Osteocyte (in vitro differentiated cells): ENCODE measurements around the gene CBLIF. TPM values are rescaled to one million over a fixed set of nuclear protein-coding genes. Genes with fewer than 3 reads are reported as not detected.

Source experiments
- DNase-seq: peaks from one replicate; pipeline ENCODE4 v3.0.0; 2021; ENCODE audit warnings: mixed read lengths; ENCODE audit not compliant: unreplicated experiment; ENCODE audit errors: extremely low spot score
- H3K27ac Mint-ChIP-seq: one replicate; pipeline ENCODE4 v1.8.0; 2021; ENCODE audit warnings: mild to moderate bottlenecking, mixed read lengths; ENCODE audit not compliant: unreplicated experiment
- H3K27me3 Mint-ChIP-seq: one replicate; pipeline ENCODE4 v1.8.0; 2021; ENCODE audit warnings: mixed read lengths; ENCODE audit not compliant: unreplicated experiment
- H3K36me3 Mint-ChIP-seq: one replicate; pipeline ENCODE4 v1.8.0; 2021; ENCODE audit warnings: mixed read lengths; ENCODE audit not compliant: unreplicated experiment
- H3K4me1 Mint-ChIP-seq: one replicate; pipeline ENCODE4 v1.8.0; 2021; ENCODE audit warnings: mixed read lengths; ENCODE audit not compliant: unreplicated experiment
- H3K4me3 Mint-ChIP-seq: one replicate; pipeline ENCODE4 v1.8.0; 2021; ENCODE audit warnings: mild to moderate bottlenecking, moderate library complexity, mixed read lengths; ENCODE audit not compliant: unreplicated experiment
- H3K9me3 Mint-ChIP-seq: one replicate; pipeline ENCODE4 v1.8.0; 2021; ENCODE audit warnings: mixed read lengths; ENCODE audit not compliant: unreplicated experiment
- total RNA-seq: library from RNA; stranded (reverse); gene quantifications from 2 replicates; pipeline ENCODE4 v1.2.1, GENCODE V29; 2021
- TF ChIP-seq, protein P1 (sequence below): fragments of 200-600 bp; sonication (generic); IDR thresholded peaks from 2 replicates; pipeline ENCODE4 v1.5.0; 2021; ENCODE audit warnings: antibody characterized with exemption, mild to moderate bottlenecking, moderate library complexity

Gene CBLIF
- total RNA-seq, 1 donor from 2014 or later: not detected

DNA sequence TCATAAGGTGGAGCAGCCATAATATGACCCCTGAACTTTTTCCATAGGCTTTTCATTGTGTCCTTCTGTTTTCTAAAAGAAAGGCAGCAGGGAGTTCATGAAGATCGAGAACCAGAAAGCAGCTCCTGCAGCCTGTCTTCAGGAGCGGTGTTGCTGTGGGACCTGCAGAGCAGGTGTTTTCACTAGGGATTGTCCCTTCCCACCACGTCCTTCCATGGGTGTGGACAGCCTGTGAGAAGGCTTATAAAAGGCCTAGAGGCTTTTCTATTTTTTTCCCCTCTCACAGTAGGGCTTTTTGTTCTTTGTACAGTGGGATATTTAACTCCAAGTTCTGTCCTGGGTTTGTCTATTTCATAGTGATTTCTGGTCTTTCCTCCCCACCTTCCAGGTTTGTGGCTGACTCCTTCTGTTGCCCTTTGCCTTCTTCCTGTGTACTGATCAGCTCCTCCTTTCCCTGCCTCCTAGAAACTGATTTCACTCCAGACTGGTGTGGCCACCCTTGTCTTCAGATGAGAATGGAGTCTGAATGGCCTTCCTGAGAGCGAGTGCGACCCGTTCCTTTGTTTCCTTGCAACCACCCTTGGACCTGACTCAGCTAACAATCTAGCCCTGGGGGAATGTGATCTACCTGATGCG lies 44.8 kb downstream of the CBLIF start:
- TF ChIP-seq, protein P1, sequence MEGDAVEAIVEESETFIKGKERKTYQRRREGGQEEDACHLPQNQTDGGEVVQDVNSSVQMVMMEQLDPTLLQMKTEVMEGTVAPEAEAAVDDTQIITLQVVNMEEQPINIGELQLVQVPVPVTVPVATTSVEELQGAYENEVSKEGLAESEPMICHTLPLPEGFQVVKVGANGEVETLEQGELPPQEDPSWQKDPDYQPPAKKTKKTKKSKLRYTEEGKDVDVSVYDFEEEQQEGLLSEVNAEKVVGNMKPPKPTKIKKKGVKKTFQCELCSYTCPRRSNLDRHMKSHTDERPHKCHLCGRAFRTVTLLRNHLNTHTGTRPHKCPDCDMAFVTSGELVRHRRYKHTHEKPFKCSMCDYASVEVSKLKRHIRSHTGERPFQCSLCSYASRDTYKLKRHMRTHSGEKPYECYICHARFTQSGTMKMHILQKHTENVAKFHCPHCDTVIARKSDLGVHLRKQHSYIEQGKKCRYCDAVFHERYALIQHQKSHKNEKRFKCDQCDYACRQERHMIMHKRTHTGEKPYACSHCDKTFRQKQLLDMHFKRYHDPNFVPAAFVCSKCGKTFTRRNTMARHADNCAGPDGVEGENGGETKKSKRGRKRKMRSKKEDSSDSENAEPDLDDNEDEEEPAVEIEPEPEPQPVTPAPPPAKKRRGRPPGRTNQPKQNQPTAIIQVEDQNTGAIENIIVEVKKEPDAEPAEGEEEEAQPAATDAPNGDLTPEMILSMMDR: no peak
- Mint-ChIP-seq H3K27ac (no peak overlapping the region), H3K9me3 (no peaks in the 10 kb centered on the region), H3K36me3 (peaks cover 21% of the 10 kb centered on the region), H3K4me1 (peaks cover 3% of the 10 kb centered on the region), H3K4me3 (no peak overlapping the region), H3K27me3 (no peaks in the 10 kb centered on the region)
- DNase-seq: no peak

DNA sequence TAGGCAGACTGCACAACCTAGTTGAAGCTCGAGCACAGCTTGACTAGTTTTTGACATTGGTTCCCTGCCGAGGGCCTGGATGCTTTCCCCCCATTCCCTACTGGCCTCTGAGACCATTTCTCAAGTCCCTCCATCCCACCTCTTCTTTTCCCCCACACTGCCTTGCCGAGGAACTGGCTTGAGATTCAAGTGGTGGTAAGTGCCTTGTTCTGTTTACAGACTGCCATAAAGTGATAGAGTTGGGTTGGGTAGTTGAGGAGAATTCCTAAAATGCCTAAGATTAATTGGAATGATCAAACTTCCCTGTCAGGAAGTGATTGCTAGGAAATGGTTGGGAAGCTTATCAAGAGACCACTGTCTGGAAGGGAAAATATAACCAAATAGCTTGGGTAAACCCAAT lies 50.9 kb downstream of the CBLIF start:
- Mint-ChIP-seq H3K27me3 (no peaks in the 10 kb centered on the region), H3K36me3 (peaks cover 45% of the 10 kb centered on the region), H3K4me1 (no peaks in the 10 kb centered on the region), H3K27ac (no peak overlapping the region), H3K9me3 (no peaks in the 10 kb centered on the region), H3K4me3 (no peak overlapping the region)
- DNase-seq: no peak
- TF ChIP-seq, protein P1: no peak

DNA sequence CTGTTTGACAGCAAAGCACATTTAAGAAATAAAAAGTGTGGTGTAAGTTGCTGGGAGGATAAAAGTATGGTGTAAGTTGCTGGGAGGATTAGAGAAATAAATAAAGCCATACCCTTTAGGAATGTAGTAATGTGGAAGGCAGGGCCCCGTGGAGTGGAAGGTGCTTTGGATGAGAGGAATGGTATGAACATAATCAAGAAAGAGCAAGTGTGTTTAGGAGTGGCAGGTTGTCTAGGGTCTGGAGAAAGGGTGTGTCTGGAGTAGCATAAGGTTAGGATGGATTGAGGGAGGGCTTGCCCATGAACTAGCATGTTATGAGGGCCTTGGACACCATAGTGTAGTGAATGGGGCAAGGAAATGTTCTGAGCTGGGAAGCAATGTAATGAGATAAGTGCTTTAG lies 52.8 kb downstream of the CBLIF start:
- peaks cover 45% of the 10 kb centered on the region for H3K36me3 Mint-ChIP-seq

DNA sequence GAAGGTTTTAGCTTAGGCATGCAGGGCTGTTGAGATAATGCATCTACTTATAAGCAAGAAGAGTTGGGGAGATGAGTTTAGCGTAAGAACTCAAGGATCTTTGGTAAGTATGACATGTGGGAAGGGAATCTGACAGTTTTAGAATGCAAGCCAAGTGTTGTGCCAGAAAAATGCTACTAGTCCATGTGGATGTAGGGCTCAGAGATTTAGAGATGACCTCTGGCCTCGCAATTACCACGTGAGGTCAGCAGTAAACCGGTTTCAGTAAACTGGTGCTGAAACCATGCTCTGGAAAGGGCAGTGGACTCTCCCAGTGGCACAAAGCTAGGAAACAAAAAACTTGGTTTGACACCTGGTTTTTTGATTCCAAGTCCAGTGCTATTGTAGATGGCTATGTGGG lies 53.7 kb downstream of the CBLIF start:
- TF ChIP-seq, protein P1: no peak
- Mint-ChIP-seq H3K27ac (no peak overlapping the region), H3K4me1 (peaks cover 17% of the 10 kb centered on the region), H3K36me3 (peaks cover 41% of the 10 kb centered on the region), H3K27me3 (no peaks in the 10 kb centered on the region), H3K9me3 (no peaks in the 10 kb centered on the region), H3K4me3 (no peak overlapping the region)
- DNase-seq: no peak

More for the DNA sequence above, 52.8 kb downstream of the CBLIF start:
- peaks cover 9% of the 10 kb centered on the region for H3K4me1 Mint-ChIP-seq
- no peaks in the 10 kb centered on the region for H3K9me3 Mint-ChIP-seq
- H3K27ac Mint-ChIP-seq: no peak overlapping the region
- no peaks in the 10 kb centered on the region for H3K27me3 Mint-ChIP-seq
- TF ChIP-seq, protein P1: no peak
- no peak overlapping the region for H3K4me3 Mint-ChIP-seq
- DNase-seq: no peak

DNA sequence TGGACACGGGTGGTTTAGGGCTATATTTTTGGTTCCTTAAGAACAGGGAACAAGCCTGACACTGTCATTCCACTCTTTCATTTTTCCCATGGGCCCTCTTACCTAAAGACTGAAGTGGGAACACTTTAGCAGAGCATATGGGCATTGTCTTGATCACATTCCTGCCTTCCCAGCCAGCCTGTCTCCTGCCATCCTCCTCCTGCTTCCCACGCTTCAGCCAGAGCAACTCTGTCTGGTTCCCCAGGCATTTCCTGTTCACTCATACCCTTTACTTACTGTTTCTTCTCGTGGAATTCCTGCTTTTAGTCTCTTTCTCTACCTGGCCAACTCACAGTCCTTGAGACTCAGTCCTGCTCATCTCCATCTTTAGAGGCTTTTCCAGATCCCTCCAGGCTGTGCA lies 57.5 kb downstream of the CBLIF start:
- H3K27ac Mint-ChIP-seq: peak overlapping the region; percentile 78
- H3K4me3 Mint-ChIP-seq: no peak overlapping the region
- H3K27me3 Mint-ChIP-seq: no peaks in the 10 kb centered on the region
- H3K9me3 Mint-ChIP-seq: peaks cover 5% of the 10 kb centered on the region
- DNase-seq: no peak
- TF ChIP-seq, protein P1: no peak
- peaks cover 20% of the 10 kb centered on the region for H3K4me1 Mint-ChIP-seq
- peaks cover 28% of the 10 kb centered on the region for H3K36me3 Mint-ChIP-seq
